HepG2 (cell line): Measurements from ENCODE around the gene DNAJC15.

Experiments
- CBX2 ChIP-seq, 2 experiments: fragments of 200-600 bp in 1 of 2; sonication (generic); formaldehyde crosslinking in 1 of 2; IDR thresholded peaks; 2 replicates each; pipeline versions ENCODE4 v1.7.0 to v1.8.1; 2018 to 2022; ENCODE audit warnings: low read depth in 2 of 2, low read length in 1 of 2, mild to moderate bottlenecking in 1 of 2, missing genetic modification reagents in 1 of 2
- EP300 ChIP-seq, 3 experiments: sonication (generic) in 1 of 3; formaldehyde crosslinking in 1 of 3; IDR thresholded peaks; 2 replicates each; pipeline versions ENCODE4 v1.5.1 to v1.6.1; 2011 to 2020; ENCODE audit warnings: low read depth in 2 of 3, low read length in 2 of 3, borderline replicate concordance in 1 of 3, improper control_type of control experiment in 1 of 3, mild to moderate bottlenecking in 1 of 3, missing genetic modification reagents in 1 of 3, moderate library complexity in 1 of 3
- ESRRA ChIP-seq: sonication (generic); formaldehyde crosslinking; IDR thresholded peaks from 2 replicates; pipeline ENCODE4 v1.5.1; 2020; ENCODE audit warnings: mild to moderate bottlenecking, low read depth, missing genetic modification reagents
- ETV6 ChIP-seq: sonication (generic); formaldehyde crosslinking; conservative IDR thresholded peaks from 2 replicates; pipeline ENCODE4 v1.4.0; 2020; ENCODE audit warnings: missing genetic modification reagents
- HBP1 ChIP-seq: IDR thresholded peaks from 2 replicates; pipeline ENCODE4 v1.6.1; 2016; ENCODE audit warnings: low read depth, control low read depth
- RNF2 ChIP-seq: fragments of 450-650 bp; conservative IDR thresholded peaks from 2 replicates; pipeline ENCODE4 v1.6.1; 2016; ENCODE audit warnings: low read depth

DNA sequence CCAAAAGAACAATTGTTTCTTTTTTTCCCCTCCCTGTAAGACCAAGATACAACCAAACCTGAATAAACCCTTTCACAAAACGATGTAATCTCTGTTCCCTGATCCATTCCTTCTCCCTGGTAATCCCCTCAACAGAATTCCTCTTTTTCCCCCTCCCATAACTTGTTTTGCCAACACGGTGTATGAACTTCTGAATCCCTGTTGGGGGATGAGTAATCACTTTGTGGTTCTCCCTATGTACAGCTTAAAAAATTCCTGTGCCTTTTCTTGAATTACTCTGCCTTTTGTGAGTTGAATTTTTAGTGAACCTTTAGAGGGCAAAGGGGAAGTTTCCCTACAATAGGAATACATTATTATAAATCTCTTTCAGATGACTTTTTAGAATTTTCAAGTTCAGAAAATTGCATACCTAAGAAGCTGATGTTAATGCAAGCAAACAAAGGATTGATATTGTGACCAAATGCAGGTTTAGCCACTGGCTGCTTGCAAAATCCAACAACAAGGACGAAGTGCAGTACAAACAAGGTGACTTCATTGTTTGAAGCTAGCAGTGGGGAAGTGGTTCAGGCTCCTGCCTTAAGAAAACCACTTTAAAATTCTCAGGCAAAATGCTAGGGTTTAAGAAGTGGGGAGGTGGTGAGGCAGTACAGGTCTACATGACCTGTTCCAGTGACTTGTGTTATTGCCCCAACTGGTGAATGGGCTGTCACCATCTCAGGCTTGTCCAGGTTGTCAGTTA, 16.3 kb upstream of the DNAJC15 start:
- TF ChIP-seq ESRRA (CRISPR knock-in tag) (no peak), EP300 (IDR thresholded peaks at IDR 0.05; ENCODE audit: low read depth in 2 of 2, low read length in 2 of 2) (no peak), EP300 (CRISPR knock-in tag; IDR thresholded peaks at IDR 0.05; ENCODE audit: borderline replicate concordance) (no peak), HBP1 (CRISPR knock-in tag) (no peak), RNF2 (no peak), CBX2 (IDR thresholded peaks at IDR 0.05; ENCODE audit: low read depth, low read length) (no peak), CBX2 (CRISPR knock-in tag; IDR thresholded peaks at IDR 0.05; ENCODE audit: low read depth) (no peak), ETV6 (no peak)
